GM12891 (cell line): ENCODE results near the gene EXOSC2.

Source experiments
- DNase-seq: peaks from one replicate; pipeline ENCODE4 v3.0.0; 2011; ENCODE audit warnings: low spot score; ENCODE audit not compliant: insufficient read length
- FAIRE-seq: peaks from 2 replicates; lab custom pipeline; 2011; peaks lifted over from hg19 to GRCh38; lab: Jason Lieb, UNC
- PAX5 ChIP-seq: IDR thresholded peaks from 2 replicates; pipeline ENCODE4 v1.6.1; 2011; ENCODE audit warnings: low read length, moderate library complexity, mild to moderate bottlenecking; ENCODE audit not compliant: insufficient read depth, severe bottlenecking
- POLR2A ChIP-seq: IDR thresholded peaks from 2 replicates; pipeline ENCODE4 v1.6.1; 2011; ENCODE audit warnings: low read depth, low read length, control low read depth
- POLR2AphosphoS5 ChIP-seq: IDR thresholded peaks from 2 replicates; pipeline ENCODE4 v1.6.1; 2011; ENCODE audit warnings: low read depth, low read length, control low read depth
- POU2F2 ChIP-seq: IDR thresholded peaks from 2 replicates; pipeline ENCODE4 v1.6.1; 2011; ENCODE audit warnings: low read depth, mild to moderate bottlenecking, control low read depth, low read length, moderate library complexity
- SPI1 ChIP-seq: IDR thresholded peaks from 2 replicates; pipeline ENCODE4 v1.6.1; 2011; ENCODE audit warnings: low read depth, low read length, control low read depth
- TAF1 ChIP-seq: IDR thresholded peaks from 2 replicates; pipeline ENCODE4 v1.6.1; 2011; ENCODE audit warnings: low read depth, low read length, control low read depth

Gene EXOSC2

GRCh38 chr9:130741831-130742449 is 48.4 kb downstream of the EXOSC2 start:
- no peak for FAIRE-seq
- DNase-seq = no peak
- TF ChIP-seq POLR2AphosphoS5 (no peak), POLR2A (no peak), PAX5 (no peak), TAF1 (no peak), SPI1 (no peak), POU2F2 (no peak)

GRCh38 chr9:130743656-130744055 is 50.1 kb downstream of the EXOSC2 start:
- TF ChIP-seq PAX5 (no peak), POLR2A (no peak), TAF1 (no peak), POLR2AphosphoS5 (no peak)
- DNase-seq (no peak), FAIRE-seq (no peak)

- no peak for DNase-seq
- FAIRE-seq = no peak
- TF ChIP-seq POLR2A = no peak
- no peak for TF ChIP-seq POU2F2
- no peak for TF ChIP-seq SPI1
Observed at GRCh38 chr9:130745210-130745800, 51.7 kb downstream of the EXOSC2 start.

GRCh38 chr9:130745829-130746228 is 52.2 kb downstream of the EXOSC2 start:
- no peak for FAIRE-seq
- DNase-seq = no peak
- TF ChIP-seq TAF1 (no peak), POU2F2 (no peak)

GRCh38 chr9:130746434-130747212 is 53.0 kb downstream of the EXOSC2 start:
- DNase-seq (no peak), FAIRE-seq (no peak)
- no peak for TF ChIP-seq POLR2A
- no peak for TF ChIP-seq POLR2AphosphoS5
- TF ChIP-seq PAX5 = no peak

- no peak for FAIRE-seq
- TF ChIP-seq POU2F2 = no peak
- TF ChIP-seq TAF1 = no peak
- no peak for TF ChIP-seq POLR2AphosphoS5
- TF ChIP-seq SPI1 = no peak
- TF ChIP-seq POLR2A = no peak
- no peak for TF ChIP-seq PAX5
- DNase-seq = no peak
Observed at GRCh38 chr9:130751631-130752355, 58.2 kb downstream of the EXOSC2 start.
